ENCODE measurements around the gene SLC4A7. TPM values are rescaled to one million over a fixed set of nuclear protein-coding genes. Genes with fewer than 3 reads are reported as not detected.
A peak's percentile ranks its signal among the peaks of the same experiment; 100 is the strongest.

Gene SLC4A7
- total RNA-seq, 2 experiments from 2014 or later: 48.0 to 48.8 TPM

- H3K4me1 Mint-ChIP-seq (ENCODE audit: low read depth): peaks cover 5% of the 10 kb centered on the region
- H3K27ac Mint-ChIP-seq: no peak overlapping the region
- ATAC-seq (no peak), DNase-seq (no peak)
- H3K9me3 Mint-ChIP-seq: no peaks in the 10 kb centered on the region
- H3K4me3 Mint-ChIP-seq: no peak overlapping the region
- no peaks in the 10 kb centered on the region for H3K27me3 Mint-ChIP-seq
- no peaks in the 10 kb centered on the region for H3K36me3 Mint-ChIP-seq (ENCODE audit: low read depth)
- intact Hi-C loops (cut with micrococcal nuclease): no loop called here
- no peak for TF ChIP-seq CTCF (IDR thresholded peaks at IDR 0.05)
- ChIA-PET CTCF (interaction anchor here (1.1 to 1.2 kb wide), 2 partner anchors 9 to 212 kb away, joined by 3 read pairs; no protein-coding TSS in a partner anchor), POLR2A (no interaction called here)
These were observed 138.0 kb downstream of the SLC4A7 start for GRCh38 chr3:27345959-27346865.

GRCh38 chr3:27345493-27345892, 138.7 kb downstream of the SLC4A7 start:
- peaks cover 5% of the 10 kb centered on the region for H3K4me1 Mint-ChIP-seq (ENCODE audit: low read depth)
- no peaks in the 10 kb centered on the region for H3K9me3 Mint-ChIP-seq
- ChIA-PET CTCF (interaction anchor here (1.2 kb wide), 1 partner anchor 211 kb away, joined by 3 read pairs; no protein-coding TSS in a partner anchor), POLR2A (no interaction called here)
- DNase-seq: peak; percentile 7
- intact Hi-C loops (cut with micrococcal nuclease): no loop called here
- no peaks in the 10 kb centered on the region for H3K27me3 Mint-ChIP-seq
- H3K27ac Mint-ChIP-seq: no peak overlapping the region
- no peak for ATAC-seq
- TF ChIP-seq CTCF (IDR thresholded peaks at IDR 0.05): no peak
- H3K36me3 Mint-ChIP-seq (ENCODE audit: low read depth): no peaks in the 10 kb centered on the region
- H3K4me3 Mint-ChIP-seq: no peak overlapping the region

- no peaks in the 10 kb centered on the region for H3K9me3 Mint-ChIP-seq
- no peaks in the 10 kb centered on the region for H3K36me3 Mint-ChIP-seq (ENCODE audit: low read depth)
- CTCF ChIA-PET: interaction anchor here (0.7 to 1.4 kb wide), 2 partner anchors 13 to 19 kb away, joined by 3 to 4 read pairs; no protein-coding TSS in a partner anchor
- H3K27ac Mint-ChIP-seq: no peak overlapping the region
- no peak for ATAC-seq
- H3K27me3 Mint-ChIP-seq: no peaks in the 10 kb centered on the region
- POLR2A ChIA-PET: no interaction called here
- peaks cover 5% of the 10 kb centered on the region for H3K4me1 Mint-ChIP-seq (ENCODE audit: low read depth)
- H3K4me3 Mint-ChIP-seq: no peak overlapping the region
- DNase-seq: no peak
- intact Hi-C loops (cut with micrococcal nuclease): no loop called here
- TF ChIP-seq CTCF (IDR thresholded peaks at IDR 0.05): no peak
These were observed 139.1 kb downstream of the SLC4A7 start for GRCh38 chr3:27345045-27345444.

GRCh38 chr3:27344192-27344591, 140.0 kb downstream of the SLC4A7 start:
- no peak for TF ChIP-seq CTCF (IDR thresholded peaks at IDR 0.05)
- peaks cover 3% of the 10 kb centered on the region for H3K4me1 Mint-ChIP-seq (ENCODE audit: low read depth)
- H3K27me3 Mint-ChIP-seq: no peaks in the 10 kb centered on the region
- intact Hi-C loops (cut with micrococcal nuclease): no loop called here
- no peak overlapping the region for H3K27ac Mint-ChIP-seq
- DNase-seq (no peak), ATAC-seq (no peak)
- H3K4me3 Mint-ChIP-seq: no peak overlapping the region
- POLR2A ChIA-PET: no interaction called here
- H3K36me3 Mint-ChIP-seq (ENCODE audit: low read depth): no peaks in the 10 kb centered on the region
- CTCF ChIA-PET: interaction anchor here (0.7 to 1.4 kb wide), 2 partner anchors 14 to 18 kb away, joined by 3 to 4 read pairs; no protein-coding TSS in a partner anchor
- no peaks in the 10 kb centered on the region for H3K9me3 Mint-ChIP-seq

- Mint-ChIP-seq H3K27me3 (no peaks in the 10 kb centered on the region), H3K4me3 (no peak overlapping the region), H3K36me3 (ENCODE audit: low read depth) (no peaks in the 10 kb centered on the region), H3K9me3 (no peaks in the 10 kb centered on the region), H3K4me1 (ENCODE audit: low read depth) (peaks cover 3% of the 10 kb centered on the region), H3K27ac (no peak overlapping the region)
- no peak for TF ChIP-seq CTCF (IDR thresholded peaks at IDR 0.05)
- intact Hi-C loops (cut with micrococcal nuclease): no loop called here
- ChIA-PET POLR2A (no interaction called here), CTCF (no interaction called here)
- DNase-seq (no peak), ATAC-seq (no peak)
These were observed 141.9 kb downstream of the SLC4A7 start for GRCh38 chr3:27342267-27342666.
